AG09309 (cell line): ENCODE results near the gene IQSEC2.

Experiments used
- DNase-seq: peaks from one replicate; pipeline ENCODE4 v3.0.0-alpha.2; 2010; ENCODE audit warnings: low read depth
- H3K4me3 ChIP-seq: 2 replicates; pipeline ENCODE4 v1.5.1; 2011; ENCODE audit warnings: mild to moderate bottlenecking, low read depth, low read length, moderate library complexity; ENCODE audit not compliant: control insufficient read depth
- TF ChIP-seq, protein P1 (sequence below): IDR thresholded peaks from 2 replicates; pipeline ENCODE4 v1.5.1; 2011; ENCODE audit warnings: mild to moderate bottlenecking, low read depth, low read length, inconsistent platforms; ENCODE audit not compliant: insufficient read depth, control insufficient read depth; ENCODE audit errors: missing control alignments

The IQSEC2 gene

DNA sequence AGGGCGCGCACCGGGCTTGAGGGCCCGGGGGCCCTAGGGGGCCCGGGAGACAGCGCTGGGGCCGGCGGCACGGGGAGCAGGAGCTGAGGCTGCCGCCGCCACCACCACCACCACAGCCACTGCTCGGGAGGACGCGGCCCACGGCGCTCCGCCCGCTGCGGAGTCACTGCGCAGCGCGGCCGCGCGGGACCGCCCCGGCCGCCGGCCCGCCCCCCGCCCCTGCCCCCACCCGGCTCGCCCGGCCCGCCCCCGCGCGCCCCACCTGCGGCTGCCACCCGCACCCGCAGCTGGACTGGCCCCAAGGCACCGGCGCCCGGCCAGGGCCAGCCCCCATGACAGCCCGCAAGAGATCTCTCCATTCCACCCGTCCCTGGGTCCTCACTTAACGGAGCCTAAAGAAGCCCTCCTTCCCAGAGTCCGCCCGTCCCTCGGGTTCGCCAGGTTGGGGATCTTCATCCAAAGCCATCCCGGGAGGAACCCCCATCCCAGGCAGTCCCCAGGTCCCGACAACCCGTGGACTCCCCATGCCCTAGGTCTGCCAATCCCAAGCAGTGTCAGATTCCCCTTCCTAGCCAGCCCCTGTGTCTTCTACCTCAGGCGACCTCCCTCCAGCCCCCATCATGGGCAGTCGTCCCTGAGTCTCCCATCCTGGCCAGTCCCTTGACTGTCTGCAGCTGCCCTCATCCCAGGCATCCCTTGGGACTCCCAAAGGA, 40.0 kb upstream of the IQSEC2 start:
- peak overlapping the region; percentile 47 for H3K4me3 ChIP-seq

DNA sequence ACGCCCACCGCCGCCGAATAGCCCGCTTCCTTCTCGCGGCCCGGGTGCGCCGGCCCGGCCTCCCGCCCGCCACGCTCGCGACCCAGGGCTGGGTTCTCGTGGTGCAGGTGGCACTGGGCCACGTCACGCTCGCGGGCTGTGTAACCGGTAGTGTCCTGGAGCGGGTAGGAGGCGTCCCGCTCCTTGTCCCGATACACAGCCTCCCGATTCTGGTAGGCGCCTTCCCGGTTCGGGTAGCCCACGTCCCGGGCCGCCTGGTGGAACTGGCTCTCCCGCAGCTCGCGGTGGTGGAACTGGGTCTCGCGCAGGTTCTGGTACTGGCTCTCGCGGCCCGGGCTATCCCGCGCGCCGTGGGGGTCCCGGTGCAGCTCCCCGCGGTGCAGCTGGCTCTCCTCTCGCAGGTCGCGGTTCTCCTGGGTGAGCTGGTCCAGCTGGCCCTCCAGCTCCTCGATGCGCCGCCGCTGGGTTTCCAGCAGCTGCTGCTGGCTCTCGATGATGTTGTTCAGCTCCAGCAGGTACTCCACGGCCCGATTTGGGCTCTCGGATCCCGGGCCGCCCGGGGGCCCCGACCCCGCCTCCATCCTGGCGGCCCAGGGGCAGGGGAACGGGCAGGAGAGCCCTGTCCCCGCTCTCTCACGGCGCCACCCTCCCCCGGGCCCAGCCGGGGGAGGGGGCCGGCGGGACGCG, 39.3 kb upstream of the IQSEC2 start:
- TF ChIP-seq, protein P1, sequence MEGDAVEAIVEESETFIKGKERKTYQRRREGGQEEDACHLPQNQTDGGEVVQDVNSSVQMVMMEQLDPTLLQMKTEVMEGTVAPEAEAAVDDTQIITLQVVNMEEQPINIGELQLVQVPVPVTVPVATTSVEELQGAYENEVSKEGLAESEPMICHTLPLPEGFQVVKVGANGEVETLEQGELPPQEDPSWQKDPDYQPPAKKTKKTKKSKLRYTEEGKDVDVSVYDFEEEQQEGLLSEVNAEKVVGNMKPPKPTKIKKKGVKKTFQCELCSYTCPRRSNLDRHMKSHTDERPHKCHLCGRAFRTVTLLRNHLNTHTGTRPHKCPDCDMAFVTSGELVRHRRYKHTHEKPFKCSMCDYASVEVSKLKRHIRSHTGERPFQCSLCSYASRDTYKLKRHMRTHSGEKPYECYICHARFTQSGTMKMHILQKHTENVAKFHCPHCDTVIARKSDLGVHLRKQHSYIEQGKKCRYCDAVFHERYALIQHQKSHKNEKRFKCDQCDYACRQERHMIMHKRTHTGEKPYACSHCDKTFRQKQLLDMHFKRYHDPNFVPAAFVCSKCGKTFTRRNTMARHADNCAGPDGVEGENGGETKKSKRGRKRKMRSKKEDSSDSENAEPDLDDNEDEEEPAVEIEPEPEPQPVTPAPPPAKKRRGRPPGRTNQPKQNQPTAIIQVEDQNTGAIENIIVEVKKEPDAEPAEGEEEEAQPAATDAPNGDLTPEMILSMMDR, result no peak
- peak overlapping the region; percentile 47 for H3K4me3 ChIP-seq
- no peak for DNase-seq

More for the DNA sequence above, 40.0 kb upstream of the IQSEC2 start:
- TF ChIP-seq, protein P1, result no peak
- DNase-seq, result no peak

DNA sequence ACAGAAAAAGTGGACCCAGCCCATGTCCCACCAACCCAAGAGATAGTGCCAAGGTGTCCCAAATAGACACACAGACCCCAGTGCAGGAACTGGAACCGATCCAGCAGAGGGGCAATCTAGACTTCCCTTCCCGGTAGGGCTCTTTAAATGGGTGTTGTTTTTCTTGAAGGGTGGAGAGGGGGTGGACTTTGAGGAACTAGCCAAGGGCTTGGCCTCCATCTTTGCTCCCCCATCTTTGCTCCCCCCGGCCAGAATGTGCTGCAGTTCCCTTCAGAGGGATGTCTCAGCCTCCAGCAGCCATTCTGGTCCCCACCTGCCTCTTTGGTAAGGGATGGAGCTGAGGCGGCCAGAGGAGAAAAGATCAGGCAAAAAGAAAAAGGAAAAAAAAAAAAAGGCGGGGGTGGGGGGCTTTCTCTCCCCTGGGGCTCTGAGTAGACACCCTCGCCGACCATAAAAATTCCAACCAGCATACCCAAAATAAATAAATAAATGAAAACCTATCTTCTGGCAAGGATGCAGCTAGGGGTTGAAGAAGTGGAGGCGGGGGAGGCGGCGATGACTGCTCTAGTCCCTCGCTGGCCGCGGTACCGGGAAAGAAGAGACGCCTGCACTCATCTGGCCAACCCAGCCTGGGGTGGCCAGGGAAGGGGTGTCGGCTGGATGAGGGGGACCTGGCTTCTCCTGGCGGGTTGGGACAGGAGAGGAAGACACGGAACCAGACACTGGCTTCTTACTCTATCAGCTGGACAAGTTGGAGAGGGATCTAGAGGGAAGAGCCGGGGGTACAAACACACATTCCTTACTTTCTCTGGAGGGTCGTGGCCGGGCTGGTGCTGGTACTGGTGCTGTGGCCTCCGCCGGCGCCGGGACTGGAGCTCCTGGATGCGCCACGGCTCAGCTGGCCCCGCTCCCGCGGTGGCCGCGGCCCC, 38.5 kb upstream of the IQSEC2 start:
- TF ChIP-seq, protein P1, result no peak
- no peak for DNase-seq
- peak overlapping the region; percentile 47 for H3K4me3 ChIP-seq

DNA sequence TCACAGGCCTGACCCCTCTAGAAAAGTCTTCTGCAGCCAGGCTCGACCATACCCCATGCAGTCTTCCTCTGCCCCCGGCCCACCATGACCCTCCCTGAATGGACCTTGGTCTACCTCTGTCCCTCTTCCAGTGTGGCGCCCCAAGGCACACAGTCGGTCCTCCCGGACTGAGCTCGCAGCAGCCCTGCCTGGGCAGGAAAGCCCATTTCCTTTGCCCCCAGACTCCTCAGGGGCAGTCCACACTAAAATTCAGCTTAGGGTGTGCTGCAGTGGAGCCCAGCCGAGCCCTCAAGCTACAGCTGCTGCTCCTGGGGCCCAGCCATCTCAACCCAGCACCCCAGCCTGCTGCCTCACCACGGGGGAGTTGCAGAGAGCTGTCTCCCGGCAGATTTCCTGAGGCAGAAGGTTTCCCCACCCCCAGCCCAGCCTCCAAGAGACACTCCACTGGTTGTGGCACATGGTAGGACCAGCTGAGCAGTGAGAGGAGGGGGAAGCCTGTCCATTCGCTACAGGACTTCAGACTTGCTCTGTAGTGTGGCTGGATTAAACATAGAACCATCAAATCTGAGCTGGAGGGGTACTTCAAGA, 37.5 kb upstream of the IQSEC2 start:
- no peak overlapping the region for H3K4me3 ChIP-seq
- TF ChIP-seq, protein P1, result no peak
- DNase-seq, result no peak

DNA sequence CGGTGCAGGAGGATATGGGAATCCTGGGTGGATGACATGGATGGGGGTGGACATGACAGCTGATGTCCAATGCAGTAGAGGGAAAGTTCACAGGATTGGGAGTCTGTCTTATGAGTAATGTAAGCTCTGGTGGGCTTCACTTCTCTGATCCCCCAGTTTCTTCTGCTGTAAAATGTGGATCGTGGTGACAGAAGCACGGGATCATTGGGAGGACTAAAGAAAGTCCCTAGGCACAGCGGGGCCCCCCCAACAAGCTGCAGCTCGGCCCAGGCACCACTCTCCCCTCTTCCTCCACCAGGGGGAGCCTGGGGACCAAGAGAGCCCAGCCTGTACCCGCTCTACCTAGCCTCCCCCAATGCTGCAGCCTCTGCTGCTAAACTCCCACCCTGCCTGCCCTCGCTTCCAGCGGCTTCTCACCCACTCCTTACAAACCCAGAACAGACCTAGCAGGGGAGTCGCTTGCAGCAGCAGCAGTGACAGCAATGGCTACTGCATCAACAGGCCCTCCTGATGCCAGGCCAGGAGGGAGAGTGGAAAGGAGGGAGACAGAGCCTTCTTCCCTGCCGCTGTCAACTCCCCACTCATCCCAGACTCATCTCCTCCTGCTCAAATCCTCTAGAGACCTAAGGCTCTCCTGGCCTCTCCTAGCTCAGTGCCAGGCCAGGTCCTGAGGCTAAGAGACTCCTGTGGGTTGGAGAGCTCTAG, 36.1 kb upstream of the IQSEC2 start:
- no peak overlapping the region for H3K4me3 ChIP-seq
- DNase-seq, result no peak
- TF ChIP-seq, protein P1, result peak; percentile 97

DNA sequence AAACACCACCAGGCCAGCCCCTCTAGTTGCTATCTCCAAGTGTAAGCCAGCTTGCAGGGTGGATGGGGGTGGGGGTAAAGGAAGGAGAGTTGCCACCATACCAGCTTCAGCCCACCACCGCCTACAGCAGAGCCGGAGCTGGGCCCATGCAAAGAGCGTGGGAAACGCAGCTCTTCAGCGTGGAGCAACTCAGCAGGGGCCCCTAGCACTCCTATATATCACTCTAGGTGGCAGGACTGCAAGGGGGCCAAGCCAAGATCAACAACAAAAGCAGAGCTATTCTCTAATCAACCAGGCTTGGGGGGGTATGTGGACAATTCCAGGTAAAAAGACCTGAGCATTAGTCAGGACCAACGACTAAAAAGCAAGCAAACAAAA, 35.5 kb upstream of the IQSEC2 start:
- TF ChIP-seq, protein P1, result no peak
- no peak for DNase-seq
- H3K4me3 ChIP-seq, result no peak overlapping the region
